GM04504 (cell line): Measurements from ENCODE around the gene RPL39L.
"Not testable (repeated sequence)": the region's sequence is repeated elsewhere in the genome, so short reads cannot be mapped to it uniquely, and the experiment has no call there.

Experiments
- DNase-seq: peaks from one replicate; pipeline ENCODE4 v3.0.0-alpha.2; 2012; ENCODE audit warnings: low read depth

The RPL39L gene

DNA sequence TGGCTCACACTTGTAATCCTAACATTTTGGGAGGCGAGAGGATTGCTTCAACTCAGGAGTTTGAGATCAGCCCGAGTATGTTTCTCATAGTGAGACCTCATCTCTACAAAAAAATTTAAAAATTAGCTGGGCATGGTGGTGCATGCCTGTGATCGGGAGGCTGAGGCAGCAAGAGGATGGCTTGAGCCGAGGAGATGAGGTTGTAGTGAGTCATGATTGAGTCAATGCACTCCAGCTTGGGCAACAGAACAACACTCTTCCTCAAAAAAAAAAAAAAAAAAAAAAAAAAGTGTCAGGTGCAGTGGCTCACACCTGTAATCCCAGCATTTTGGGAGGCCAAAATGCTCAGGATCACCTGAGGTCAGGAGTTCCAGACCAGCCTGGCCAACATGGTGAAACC, 2.4 kb downstream of the RPL39L start:
- DNase-seq, result no peak

GRCh38 chr3:187136337-187136736, 3.0 kb downstream of the RPL39L start:
- DNase-seq, result no peak

GRCh38 chr3:187135172-187135690, 4.1 kb downstream of the RPL39L start:
- DNase-seq, result not testable (repeated sequence)

- not testable (repeated sequence) for DNase-seq
Observed at GRCh38 chr3:187133181-187133580, 6.1 kb downstream of the RPL39L start.

DNA sequence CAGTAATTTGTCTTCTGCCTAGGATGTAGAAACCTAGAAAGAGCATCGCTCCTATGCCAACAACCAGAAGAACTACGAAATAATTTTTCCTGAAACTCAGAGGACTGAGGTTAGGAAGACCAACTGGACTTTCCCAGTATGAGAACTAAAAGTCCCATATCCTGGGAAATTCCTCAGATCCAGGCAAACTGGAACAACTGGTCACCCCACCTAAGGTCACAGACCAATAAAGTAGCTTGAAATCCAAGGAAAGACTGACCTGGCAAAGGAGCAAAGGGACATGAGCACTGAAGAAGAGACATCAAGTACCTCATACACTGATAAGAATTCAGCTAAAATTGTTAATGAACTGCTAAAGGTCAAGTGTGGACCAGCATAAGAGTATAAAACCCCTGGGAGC, 6.6 kb downstream of the RPL39L start:
- no peak for DNase-seq

- DNase-seq, result no peak
Observed at GRCh38 chr3:187131981-187132380, 7.3 kb downstream of the RPL39L start.

DNA sequence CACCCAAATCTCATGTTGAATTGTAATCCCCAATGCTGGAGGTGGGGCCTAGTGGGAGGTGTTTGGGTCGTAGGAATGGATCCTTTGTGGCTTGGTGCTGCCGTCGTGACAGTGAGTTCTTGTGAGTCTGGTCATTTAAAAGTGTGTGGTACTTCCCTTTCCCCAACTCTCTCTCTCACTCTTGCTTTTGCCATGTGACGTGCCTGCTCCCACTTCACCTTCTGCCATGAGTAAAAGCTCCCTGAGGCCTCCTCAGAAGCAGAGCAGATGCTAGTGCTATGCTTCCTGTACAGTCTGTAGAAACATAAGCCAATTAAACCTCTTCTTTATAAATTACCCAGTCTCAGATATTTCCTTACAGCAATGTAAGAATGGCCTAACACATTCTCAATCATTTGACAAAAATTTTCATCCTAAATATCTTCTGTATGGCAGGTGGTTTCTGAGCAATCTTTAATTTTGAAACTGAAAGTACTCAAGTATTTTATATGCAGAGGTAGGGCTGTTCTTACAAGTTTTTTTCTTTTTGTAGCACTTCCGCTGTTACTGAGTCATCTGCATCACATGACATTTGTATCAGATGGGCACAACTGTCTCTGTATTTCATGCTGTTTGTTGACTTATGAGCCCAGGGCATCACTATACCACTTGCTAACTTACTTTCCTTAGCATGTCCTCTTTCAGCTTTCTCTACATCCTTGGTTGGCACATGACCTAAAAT, 8.8 kb downstream of the RPL39L start:
- DNase-seq, result no peak

- no peak for DNase-seq
Observed at GRCh38 chr3:187125319-187126031, 13.8 kb downstream of the RPL39L start.

- no peak for DNase-seq
Observed at GRCh38 chr3:187122261-187122660, 17.0 kb downstream of the RPL39L start.

GRCh38 chr3:187120326-187120725, 19.0 kb downstream of the RPL39L start:
- no peak for DNase-seq

DNA sequence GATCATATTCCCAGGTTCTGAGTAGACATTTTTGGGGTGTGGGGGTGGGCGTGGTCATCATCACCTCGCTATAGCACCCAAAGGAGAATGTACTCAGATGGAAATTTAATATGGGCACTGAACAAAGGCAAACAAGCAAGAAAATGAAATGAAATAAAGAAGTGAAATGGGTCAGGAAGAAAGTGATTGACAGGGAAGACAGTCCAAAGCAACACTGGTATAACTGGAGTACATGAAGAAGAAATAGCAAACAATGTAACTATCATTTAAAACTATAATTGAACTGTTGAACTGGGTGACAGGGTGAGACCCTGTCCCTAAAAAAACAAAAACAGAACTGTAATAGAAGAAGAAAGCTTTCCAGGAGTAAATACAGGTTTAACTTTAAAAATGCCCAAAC, 24.8 kb downstream of the RPL39L start:
- no peak for DNase-seq

DNA sequence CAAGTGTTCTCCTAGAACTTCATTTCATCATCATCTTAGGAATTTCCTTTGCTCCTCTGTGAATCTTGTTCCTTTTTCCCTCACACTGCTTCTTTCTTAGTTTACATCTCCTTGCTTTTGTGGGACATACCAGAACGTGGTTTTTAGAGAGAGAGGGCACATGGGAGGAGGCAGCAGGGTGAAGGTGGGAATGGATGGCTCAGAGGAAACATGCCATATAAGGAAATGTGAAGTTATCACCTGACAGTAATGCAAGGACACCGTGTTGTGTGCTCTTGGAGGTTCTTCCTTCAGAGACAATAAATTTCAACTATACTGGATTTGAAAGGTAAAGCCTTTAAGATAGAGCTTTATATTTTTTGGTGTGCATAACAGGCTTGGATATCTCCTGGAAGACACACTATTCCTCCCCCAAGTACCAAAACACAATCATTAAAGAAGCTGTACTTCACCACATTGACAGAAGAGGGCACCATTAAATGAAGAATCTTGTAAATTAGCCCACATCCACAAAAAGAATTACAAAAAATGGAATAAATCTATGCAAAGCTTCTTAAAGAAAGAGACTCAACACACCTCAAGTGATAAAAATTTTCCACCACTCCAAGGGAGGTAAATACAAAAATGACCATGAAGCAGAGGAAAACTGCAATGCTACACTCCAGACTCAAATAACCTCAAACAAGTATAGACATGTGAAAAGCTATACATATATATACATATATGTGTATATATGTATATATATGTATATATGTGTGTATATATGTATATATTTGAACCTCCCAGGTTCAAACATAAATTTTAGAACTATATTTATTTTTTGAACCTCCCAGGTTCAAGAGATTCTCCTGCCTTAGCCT, 26.1 kb downstream of the RPL39L start:
- DNase-seq, result peak; percentile 10

GRCh38 chr3:187110156-187110555, 29.1 kb downstream of the RPL39L start:
- DNase-seq, result no peak

DNA sequence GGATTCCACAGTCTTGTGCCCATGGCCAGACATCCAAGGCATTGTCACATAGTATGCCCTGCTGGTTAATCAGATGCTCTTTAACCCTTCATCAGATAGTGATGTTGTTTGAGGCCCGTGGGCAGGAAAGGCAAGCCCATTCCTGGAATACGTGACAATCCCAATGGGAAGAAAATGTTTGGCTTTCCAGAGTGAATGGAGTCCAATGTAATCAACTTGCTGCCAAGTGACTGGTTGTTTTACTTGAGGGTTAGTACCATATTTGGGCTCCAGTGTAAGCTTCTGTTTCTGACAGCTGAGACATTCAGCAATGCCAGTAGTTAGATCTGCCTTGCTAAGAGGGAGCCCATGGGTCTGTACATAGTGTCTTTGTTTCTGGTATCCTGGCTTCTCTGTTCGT, 31.3 kb downstream of the RPL39L start:
- DNase-seq, result no peak

- no peak for DNase-seq
Observed at GRCh38 chr3:187105700-187106099, 33.6 kb downstream of the RPL39L start.

GRCh38 chr3:187104933-187105332, 34.4 kb downstream of the RPL39L start:
- no peak for DNase-seq

DNA sequence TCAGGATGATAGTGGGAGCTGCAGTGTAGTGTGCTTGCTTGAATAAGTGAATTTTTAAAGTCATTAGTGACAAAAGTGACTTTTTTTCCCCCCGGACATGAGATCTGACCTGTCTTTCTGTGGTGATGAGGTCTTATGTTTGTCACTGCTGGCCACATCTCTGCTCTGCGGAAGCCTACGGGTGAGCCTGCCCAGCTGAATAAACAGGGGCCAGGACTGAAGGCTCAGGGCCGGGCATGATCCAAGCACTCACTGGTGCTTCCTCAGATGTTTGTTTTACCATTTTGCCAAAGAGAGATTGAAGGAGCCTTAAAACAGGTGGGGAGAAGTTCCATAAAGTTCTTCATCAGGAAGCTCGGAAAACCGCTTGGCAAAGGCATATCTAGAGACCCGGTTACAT, 35.0 kb downstream of the RPL39L start:
- DNase-seq, result no peak

DNA sequence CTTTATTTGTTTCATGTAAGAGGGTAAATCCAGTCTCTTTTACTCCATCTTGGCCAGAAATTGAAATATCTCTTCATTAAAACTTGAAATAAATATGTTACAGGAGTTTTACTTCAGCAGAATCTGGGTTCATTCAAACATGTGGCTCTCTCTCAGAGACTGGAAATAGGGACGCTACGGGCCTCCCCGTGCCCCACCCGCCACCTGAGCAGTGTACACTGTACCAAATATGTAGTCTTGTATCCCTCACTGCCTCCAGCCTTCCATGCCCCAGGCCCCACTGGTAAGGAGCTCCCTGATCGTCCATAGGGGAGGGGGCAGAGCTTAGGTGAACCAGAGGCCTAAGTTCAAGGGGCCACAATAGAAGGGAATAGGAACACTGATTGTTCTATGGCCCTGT, 36.0 kb downstream of the RPL39L start:
- no peak for DNase-seq

DNA sequence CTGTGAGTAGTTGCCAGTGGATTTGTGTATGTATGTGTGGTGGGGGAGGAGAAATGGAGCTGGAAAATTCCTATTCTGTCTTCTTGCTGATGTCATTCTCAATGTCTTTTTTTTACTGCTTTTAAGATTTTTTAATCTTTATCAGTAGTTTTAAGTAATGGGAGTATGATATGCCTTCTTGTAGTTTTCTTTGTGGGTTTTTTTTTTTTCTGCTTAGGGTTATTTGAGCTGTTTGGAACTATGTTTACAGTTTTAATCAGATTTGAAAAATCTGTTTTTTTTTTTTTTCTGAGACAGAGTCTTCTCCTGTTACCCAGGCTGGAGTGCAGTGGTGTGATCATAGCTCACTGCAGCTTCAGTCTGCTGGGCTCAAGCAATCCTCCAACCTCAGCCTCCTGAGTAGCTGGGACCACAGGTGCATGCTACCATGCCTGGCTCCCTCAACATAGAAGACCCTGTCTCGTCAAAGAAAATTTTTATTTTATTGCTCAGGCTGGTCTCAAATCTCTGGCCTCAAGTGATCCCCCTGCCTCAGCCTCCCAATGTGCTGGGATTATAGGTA, 37.1 kb downstream of the RPL39L start:
- no peak for DNase-seq

GRCh38 chr3:187101184-187102072, 37.9 kb downstream of the RPL39L start:
- peak; percentile 12 for DNase-seq

DNA sequence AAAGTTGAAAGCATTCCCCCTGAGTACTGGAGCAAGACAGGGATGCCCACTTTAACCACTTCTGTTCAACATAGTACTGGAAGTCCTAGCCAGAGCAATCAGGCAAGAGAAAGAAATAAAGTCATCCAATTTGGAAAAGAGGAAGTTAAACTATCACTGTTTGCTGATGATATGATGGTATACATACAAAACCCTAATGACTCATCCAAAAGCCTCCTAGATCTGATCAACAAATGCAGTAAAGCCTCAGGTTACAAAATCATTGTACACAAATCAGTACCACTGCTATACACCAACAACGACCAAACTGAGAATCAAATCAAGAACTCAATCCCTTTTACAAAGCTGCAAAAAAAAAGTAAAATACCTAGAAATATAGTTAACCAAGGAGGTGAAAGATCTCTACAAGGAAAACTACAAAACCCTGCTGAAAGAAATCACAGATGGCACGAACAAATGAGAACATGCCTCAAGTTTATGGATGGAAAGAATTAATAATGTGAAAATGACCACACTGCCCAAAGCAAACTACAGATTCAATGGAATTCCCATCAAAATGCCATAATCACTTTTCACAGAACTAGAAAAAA, 40.3 kb downstream of the RPL39L start:
- no peak for DNase-seq
